GM12892 (cell line): ENCODE data around the gene SUPT3H.

Source experiments
- POLR2A ChIP-seq: IDR thresholded peaks from 2 replicates; pipeline ENCODE4 v1.6.1; 2011; ENCODE audit warnings: low read depth, low read length, control low read depth
- POLR2AphosphoS5 ChIP-seq: IDR thresholded peaks from 2 replicates; pipeline ENCODE4 v1.6.1; 2011; ENCODE audit warnings: low read depth, low read length, control low read depth
- TAF1 ChIP-seq: IDR thresholded peaks from 2 replicates; pipeline ENCODE4 v1.6.1; 2011; ENCODE audit warnings: low read depth, mild to moderate bottlenecking, control low read depth, low read length, borderline replicate concordance

- no peak for TF ChIP-seq POLR2A
- TF ChIP-seq POLR2AphosphoS5, result no peak
- no peak for TF ChIP-seq TAF1
Observed at GRCh38 chr6:45123023-45123422, 254.7 kb downstream of the SUPT3H start.
